Activated CD8-positive, alpha-beta memory T cell treated with anti-CD3 and anti-CD28 coated beads, Interleukin-2, amount 50 U/mL, for 24 hours (primary cell): ENCODE data around the gene PLXNA2.
A peak's percentile ranks its signal among the peaks of the same experiment; 100 is the strongest.

Source experiments
- DNase-seq: peaks from one replicate; pipeline ENCODE4 v3.0.0-alpha.2; 2020; ENCODE audit errors: extremely low read depth

PLXNA2 gene

GRCh38 chr1:208243967-208244916 lies at the start of gene PLXNA2:
PLXNA2 (minus strand) TSS chr1:208244384; CDS start chr1:208217922, 26,462 bp downstream.
- DNase-seq = peak; percentile 12

GRCh38 chr1:208292908-208293307 lies 48.7 kb upstream of the PLXNA2 start:
- DNase-seq = no peak

- no peak for DNase-seq
Measured at GRCh38 chr1:208291923-208292711, 47.9 kb upstream of the PLXNA2 start.

GRCh38 chr1:208291129-208291528 lies 46.9 kb upstream of the PLXNA2 start:
- no peak for DNase-seq

- DNase-seq = no peak
Measured at GRCh38 chr1:208289716-208290115, 45.5 kb upstream of the PLXNA2 start.

GRCh38 chr1:208288495-208288894 lies 44.3 kb upstream of the PLXNA2 start:
- no peak for DNase-seq

GRCh38 chr1:208280681-208281450 lies 36.7 kb upstream of the PLXNA2 start:
- no peak for DNase-seq

- no peak for DNase-seq
Measured at GRCh38 chr1:208279826-208280588, 35.8 kb upstream of the PLXNA2 start.

GRCh38 chr1:208278638-208279037 lies 34.5 kb upstream of the PLXNA2 start:
- no peak for DNase-seq

GRCh38 chr1:208276757-208277435 lies 32.7 kb upstream of the PLXNA2 start:
- no peak for DNase-seq

- DNase-seq = no peak
Measured at GRCh38 chr1:208275083-208275482, 30.9 kb upstream of the PLXNA2 start.

GRCh38 chr1:208273386-208274017 lies 29.3 kb upstream of the PLXNA2 start:
- DNase-seq = no peak

GRCh38 chr1:208272713-208273112 lies 28.5 kb upstream of the PLXNA2 start:
- no peak for DNase-seq

- DNase-seq = no peak
Measured at GRCh38 chr1:208272311-208272710, 28.1 kb upstream of the PLXNA2 start.

- DNase-seq = no peak
Measured at GRCh38 chr1:208271236-208271635, 27.1 kb upstream of the PLXNA2 start.

- DNase-seq = no peak
Measured at GRCh38 chr1:208270651-208271141, 26.5 kb upstream of the PLXNA2 start.

- no peak for DNase-seq
Measured at GRCh38 chr1:208269338-208269666, 25.1 kb upstream of the PLXNA2 start.

- no peak for DNase-seq
Measured at GRCh38 chr1:208268541-208269337, 24.6 kb upstream of the PLXNA2 start.

- DNase-seq = no peak
Measured at GRCh38 chr1:208265525-208265924, 21.3 kb upstream of the PLXNA2 start.
